ENCODE results near the gene CCNF. TPM values are rescaled to one million over a fixed set of nuclear protein-coding genes. Genes with fewer than 3 reads are reported as not detected.

Gene CCNF
- total RNA-seq, 1 donor from 2014 or later, result 48.9 TPM

- Mint-ChIP-seq H3K4me1 (ENCODE audit: low read depth) (no peaks in the 10 kb centered on the region), H3K27ac (no peak overlapping the region), H3K9me3 (no peaks in the 10 kb centered on the region), H3K36me3 (ENCODE audit: low read depth) (peaks cover 71% of the 10 kb centered on the region), H3K27me3 (ENCODE audit: low read depth) (no peaks in the 10 kb centered on the region), H3K4me3 (ENCODE audit: low read depth) (no peak overlapping the region)
- intact Hi-C loops (cut with micrococcal nuclease), result no loop called here
- no peak for DNase-seq (ENCODE audit: low spot score)
Measured at GRCh38 chr16:2451851-2452320, 22.6 kb downstream of the CCNF start.

DNA sequence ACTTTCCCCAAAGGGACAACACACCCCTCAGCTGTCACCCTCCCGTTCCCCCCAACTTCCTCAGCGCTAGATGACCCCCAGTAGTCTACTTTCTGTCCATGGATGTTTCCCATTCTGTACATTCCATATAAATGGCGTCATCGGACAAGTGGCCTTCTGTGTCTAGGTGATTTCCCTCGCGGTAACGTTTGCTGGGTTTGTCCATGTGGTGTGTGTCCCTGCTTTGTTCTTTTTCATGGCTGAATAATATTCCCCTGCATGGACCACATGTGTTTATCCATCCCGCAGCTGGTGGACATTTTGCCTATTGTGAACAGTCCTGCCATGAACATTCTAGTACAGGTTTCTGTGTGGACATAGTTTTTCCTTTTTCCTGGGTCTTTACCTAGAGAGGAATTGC lies 23.4 kb downstream of the CCNF start:
- H3K9me3 Mint-ChIP-seq, result no peaks in the 10 kb centered on the region
- H3K4me3 Mint-ChIP-seq (ENCODE audit: low read depth), result no peak overlapping the region
- no peaks in the 10 kb centered on the region for H3K27me3 Mint-ChIP-seq (ENCODE audit: low read depth)
- peaks cover 75% of the 10 kb centered on the region for H3K36me3 Mint-ChIP-seq (ENCODE audit: low read depth)
- H3K27ac Mint-ChIP-seq, result no peak overlapping the region
- intact Hi-C loops (cut with micrococcal nuclease), result no loop called here
- H3K4me1 Mint-ChIP-seq (ENCODE audit: low read depth), result no peaks in the 10 kb centered on the region
- DNase-seq (ENCODE audit: low spot score), result no peak

DNA sequence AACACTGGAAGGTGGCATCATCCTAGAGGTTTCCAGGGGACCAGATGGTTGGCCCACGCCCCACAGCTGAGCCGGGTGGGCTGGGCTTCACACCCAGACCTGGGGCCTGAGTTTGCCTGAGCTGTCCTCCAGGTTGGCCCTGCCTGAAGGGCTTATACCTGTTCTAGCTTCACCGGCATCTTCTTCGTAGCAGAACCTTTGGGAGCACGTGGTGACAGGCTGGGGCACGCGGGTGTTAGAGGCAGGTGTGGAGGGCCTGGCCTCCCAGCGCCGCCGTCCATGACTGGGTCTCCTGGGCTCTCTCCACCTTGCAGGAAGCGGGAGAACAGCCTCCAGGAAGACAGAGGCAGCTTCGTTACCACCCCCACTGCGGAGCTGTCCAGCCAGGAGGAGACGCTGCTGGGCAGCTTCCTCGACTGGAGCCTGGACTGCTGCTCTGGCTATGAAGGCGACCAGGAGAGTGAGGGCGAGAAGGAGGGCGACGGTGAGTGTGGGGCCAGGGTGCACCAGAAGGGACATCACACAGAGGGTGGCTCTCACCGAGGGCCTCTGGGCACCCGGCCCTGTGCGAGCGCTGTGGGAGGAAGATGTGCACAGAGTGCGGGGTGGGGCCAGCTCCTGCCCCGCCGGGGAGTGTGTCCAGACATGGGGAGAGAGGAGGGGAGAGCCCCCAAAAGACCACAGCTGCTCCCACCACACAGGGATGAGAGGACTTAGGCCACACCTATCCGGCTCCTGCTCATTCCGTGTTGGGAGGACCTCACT lies 26.0 kb downstream of the CCNF start:
- intact Hi-C loops (cut with micrococcal nuclease), result no loop called here
- H3K27me3 Mint-ChIP-seq (ENCODE audit: low read depth), result no peaks in the 10 kb centered on the region
- H3K9me3 Mint-ChIP-seq, result no peaks in the 10 kb centered on the region
- H3K4me3 Mint-ChIP-seq (ENCODE audit: low read depth), result no peak overlapping the region
- no peak for DNase-seq (ENCODE audit: low spot score)
- peaks cover 63% of the 10 kb centered on the region for H3K36me3 Mint-ChIP-seq (ENCODE audit: low read depth)
- peaks cover 5% of the 10 kb centered on the region for H3K4me1 Mint-ChIP-seq (ENCODE audit: low read depth)
- H3K27ac Mint-ChIP-seq, result no peak overlapping the region

- DNase-seq (ENCODE audit: low spot score), result no peak
- Mint-ChIP-seq H3K36me3 (ENCODE audit: low read depth) (peaks cover 55% of the 10 kb centered on the region), H3K4me3 (ENCODE audit: low read depth) (no peak overlapping the region), H3K9me3 (no peaks in the 10 kb centered on the region), H3K27ac (no peak overlapping the region), H3K4me1 (ENCODE audit: low read depth) (peaks cover 5% of the 10 kb centered on the region), H3K27me3 (ENCODE audit: low read depth) (no peaks in the 10 kb centered on the region)
- intact Hi-C loops (cut with micrococcal nuclease), result no loop called here
Measured at GRCh38 chr16:2456551-2457153, 27.4 kb downstream of the CCNF start.

GRCh38 chr16:2457267-2457666 lies 28.0 kb downstream of the CCNF start:
- intact Hi-C loops (cut with micrococcal nuclease), result no loop called here
- Mint-ChIP-seq H3K27me3 (ENCODE audit: low read depth) (no peaks in the 10 kb centered on the region), H3K9me3 (no peaks in the 10 kb centered on the region), H3K36me3 (ENCODE audit: low read depth) (peaks cover 50% of the 10 kb centered on the region), H3K4me1 (ENCODE audit: low read depth) (peaks cover 5% of the 10 kb centered on the region), H3K27ac (no peak overlapping the region), H3K4me3 (ENCODE audit: low read depth) (no peak overlapping the region)
- DNase-seq (ENCODE audit: low spot score), result no peak

- Mint-ChIP-seq H3K9me3 (no peaks in the 10 kb centered on the region), H3K27ac (no peak overlapping the region), H3K4me3 (ENCODE audit: low read depth) (no peak overlapping the region), H3K4me1 (ENCODE audit: low read depth) (peaks cover 5% of the 10 kb centered on the region), H3K27me3 (ENCODE audit: low read depth) (no peaks in the 10 kb centered on the region), H3K36me3 (ENCODE audit: low read depth) (peaks cover 44% of the 10 kb centered on the region)
- intact Hi-C loops (cut with micrococcal nuclease), result no loop called here
- DNase-seq (ENCODE audit: low spot score), result no peak
Measured at GRCh38 chr16:2457946-2458345, 28.7 kb downstream of the CCNF start.

GRCh38 chr16:2458887-2459646 lies 29.8 kb downstream of the CCNF start:
- intact Hi-C loops (cut with micrococcal nuclease), result no loop called here
- H3K4me3 Mint-ChIP-seq (ENCODE audit: low read depth), result peak overlapping the region; percentile 79
- H3K36me3 Mint-ChIP-seq (ENCODE audit: low read depth), result peaks cover 34% of the 10 kb centered on the region
- H3K9me3 Mint-ChIP-seq, result no peaks in the 10 kb centered on the region
- peaks cover 5% of the 10 kb centered on the region for H3K4me1 Mint-ChIP-seq (ENCODE audit: low read depth)
- peak overlapping the region; percentile 73 for H3K27ac Mint-ChIP-seq
- no peaks in the 10 kb centered on the region for H3K27me3 Mint-ChIP-seq (ENCODE audit: low read depth)
- no peak for DNase-seq (ENCODE audit: low spot score)

DNA sequence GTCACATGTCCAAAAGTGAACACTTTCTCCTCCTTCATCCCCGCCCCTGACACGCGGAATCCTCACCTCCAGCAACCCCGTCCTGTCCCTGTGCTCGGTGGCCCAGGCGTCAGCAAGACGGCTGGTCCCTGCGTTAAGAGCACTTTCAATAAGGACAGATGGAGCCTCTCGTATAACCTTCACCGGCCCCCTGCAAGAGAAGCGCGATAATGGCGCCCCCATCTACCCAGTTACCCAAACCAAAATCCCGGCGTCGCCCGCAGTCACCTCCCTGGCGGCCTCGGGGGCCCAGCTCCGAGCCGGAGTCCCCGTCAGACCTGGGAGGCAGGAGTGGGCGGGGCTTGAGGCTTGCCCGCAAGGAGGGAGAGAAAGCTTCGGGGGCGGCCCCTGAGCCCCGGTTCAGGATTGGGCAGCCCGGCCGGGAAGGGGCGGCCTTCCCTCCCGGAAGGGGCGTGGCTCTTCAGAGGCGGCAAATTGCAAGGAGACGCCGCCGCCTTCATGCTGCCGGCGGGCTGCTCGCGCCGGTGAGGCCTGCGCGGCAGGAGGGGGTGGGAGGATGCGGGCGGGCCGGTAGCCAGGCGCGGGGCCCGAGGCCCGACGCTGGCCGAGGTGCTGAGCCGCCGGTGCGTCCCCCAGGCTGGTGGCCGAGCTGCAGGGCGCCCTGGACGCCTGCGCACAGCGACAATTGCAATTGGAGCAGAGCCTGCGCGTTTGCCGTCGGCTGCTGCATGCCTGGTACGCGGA lies 30.6 kb downstream of the CCNF start, which contains the start of gene TEDC2:
Gene TEDC2, plus strand, starts transcription at position 463 of the 744 bp plus-strand sequence. Its CDS starts 36 bp downstream, at position 499.
- intact Hi-C loops (cut with micrococcal nuclease), result no loop called here
- Mint-ChIP-seq H3K9me3 (no peaks in the 10 kb centered on the region), H3K36me3 (ENCODE audit: low read depth) (peaks cover 33% of the 10 kb centered on the region), H3K4me3 (ENCODE audit: low read depth) (peak within 1 kb of the TSS; percentile 79), H3K27me3 (ENCODE audit: low read depth) (no peaks in the 10 kb centered on the region), H3K4me1 (ENCODE audit: low read depth) (peaks cover 5% of the 10 kb centered on the region), H3K27ac (peak within 1 kb of the TSS; percentile 73)
- DNase-seq (ENCODE audit: low spot score), result peak; percentile 96

GRCh38 chr16:2460391-2460713 lies 31.1 kb downstream of the CCNF start:
- Mint-ChIP-seq H3K27me3 (ENCODE audit: low read depth) (no peaks in the 10 kb centered on the region), H3K9me3 (no peaks in the 10 kb centered on the region), H3K27ac (no peak overlapping the region), H3K4me3 (ENCODE audit: low read depth) (peak overlapping the region; percentile 61), H3K4me1 (ENCODE audit: low read depth) (peaks cover 5% of the 10 kb centered on the region), H3K36me3 (ENCODE audit: low read depth) (peaks cover 28% of the 10 kb centered on the region)
- intact Hi-C loops (cut with micrococcal nuclease), result no loop called here
- DNase-seq (ENCODE audit: low spot score), result no peak

DNA sequence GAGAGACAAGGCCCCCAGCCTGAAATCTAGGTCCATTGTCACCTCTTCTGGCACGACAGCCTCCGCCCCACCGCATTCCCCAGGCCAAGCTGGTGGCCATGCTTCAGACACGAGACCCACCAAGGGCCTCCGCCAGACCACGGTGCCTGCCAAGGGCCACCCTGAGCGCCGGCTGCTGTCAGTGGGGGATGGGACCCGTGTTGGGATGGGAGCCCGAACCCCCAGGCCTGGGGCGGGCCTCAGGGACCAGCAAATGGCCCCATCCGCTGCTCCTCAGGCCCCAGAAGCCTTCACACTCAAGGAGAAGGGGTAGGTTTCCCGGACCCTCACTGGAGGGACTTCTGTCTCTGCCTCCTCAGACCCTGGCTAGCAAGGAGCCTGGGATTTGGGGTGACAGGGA lies 31.7 kb downstream of the CCNF start:
- Mint-ChIP-seq H3K9me3 (no peaks in the 10 kb centered on the region), H3K27ac (no peak overlapping the region), H3K27me3 (ENCODE audit: low read depth) (no peaks in the 10 kb centered on the region), H3K36me3 (ENCODE audit: low read depth) (peaks cover 22% of the 10 kb centered on the region), H3K4me1 (ENCODE audit: low read depth) (peaks cover 5% of the 10 kb centered on the region), H3K4me3 (ENCODE audit: low read depth) (peak overlapping the region; percentile 61)
- intact Hi-C loops (cut with micrococcal nuclease), result no loop called here
- no peak for DNase-seq (ENCODE audit: low spot score)

DNA sequence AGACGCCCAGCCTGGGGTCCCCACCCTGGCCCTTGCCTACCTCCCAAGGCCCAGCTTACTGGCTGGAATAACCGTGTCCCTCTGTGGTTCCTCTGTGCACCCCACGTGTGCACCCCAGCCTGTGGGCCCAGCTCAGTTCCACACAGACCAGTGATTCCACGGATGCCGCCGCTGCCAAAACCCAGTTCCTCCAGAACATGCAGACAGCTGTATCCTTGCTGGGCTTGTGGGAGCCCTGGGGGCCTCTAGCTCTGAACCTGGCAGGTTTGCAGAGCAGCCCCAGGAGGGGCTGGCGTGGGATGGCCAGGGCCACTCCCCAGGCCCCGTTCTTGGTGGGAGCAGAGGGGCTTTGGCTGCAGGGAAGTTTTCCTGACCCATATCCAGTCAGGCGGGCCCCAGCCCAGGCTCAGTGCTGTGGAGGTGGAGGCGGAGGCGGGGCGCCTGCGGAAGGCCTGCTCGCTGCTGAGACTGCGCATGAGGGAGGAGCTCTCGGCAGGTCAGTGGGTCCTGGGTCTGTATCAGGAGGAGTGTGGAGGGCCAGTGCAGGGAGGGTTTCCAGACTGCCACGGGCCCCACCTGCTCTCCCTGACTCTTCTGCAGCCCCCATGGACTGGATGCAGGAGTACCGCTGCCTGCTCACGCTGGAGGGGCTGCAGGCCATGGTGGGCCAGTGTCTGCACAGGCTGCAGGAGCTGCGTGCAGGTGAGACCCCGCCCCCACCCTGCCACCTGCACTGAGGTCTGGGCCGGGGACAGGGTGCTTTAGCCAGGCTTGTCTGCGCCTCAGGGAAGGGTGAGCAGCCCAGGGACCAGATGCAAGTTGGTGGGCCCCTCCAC lies 33.0 kb downstream of the CCNF start:
- no peak overlapping the region for H3K4me3 Mint-ChIP-seq (ENCODE audit: low read depth)
- no peaks in the 10 kb centered on the region for H3K9me3 Mint-ChIP-seq

DNA sequence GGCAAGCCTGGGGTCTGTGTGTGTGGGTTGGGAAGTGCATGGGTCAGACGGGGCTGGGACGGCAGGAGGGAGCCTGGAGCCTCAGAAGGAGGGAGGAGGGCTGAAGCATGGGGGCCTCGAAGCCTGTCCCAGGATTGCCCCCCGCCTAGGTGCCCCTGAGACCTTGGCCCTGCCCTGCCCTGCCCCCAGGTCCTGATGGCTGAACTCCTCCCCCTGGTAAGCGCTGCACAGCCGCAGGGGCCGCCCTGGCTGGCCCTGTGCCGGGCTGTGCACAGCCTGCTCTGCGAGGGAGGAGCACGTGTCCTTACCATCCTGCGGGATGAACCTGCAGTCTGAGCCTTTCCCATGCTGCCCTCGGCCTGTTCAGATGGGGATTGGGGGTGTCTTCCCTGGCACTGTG lies 35.1 kb downstream of the CCNF start:
- Mint-ChIP-seq H3K27me3 (ENCODE audit: low read depth) (peaks cover 7% of the 10 kb centered on the region), H3K27ac (no peak overlapping the region), H3K4me3 (ENCODE audit: low read depth) (no peak overlapping the region), H3K4me1 (ENCODE audit: low read depth) (peaks cover 8% of the 10 kb centered on the region), H3K9me3 (no peaks in the 10 kb centered on the region), H3K36me3 (ENCODE audit: low read depth) (peaks cover 4% of the 10 kb centered on the region)
- intact Hi-C loops (cut with micrococcal nuclease), result no loop called here
- DNase-seq (ENCODE audit: low spot score), result no peak

More for the DNA sequence above, 33.0 kb downstream of the CCNF start:
- Mint-ChIP-seq H3K27me3 (ENCODE audit: low read depth) (peaks cover under 1% of the 10 kb centered on the region), H3K27ac (no peak overlapping the region), H3K4me1 (ENCODE audit: low read depth) (peaks cover 5% of the 10 kb centered on the region), H3K36me3 (ENCODE audit: low read depth) (peaks cover 10% of the 10 kb centered on the region)
- DNase-seq (ENCODE audit: low spot score), result no peak
- intact Hi-C loops (cut with micrococcal nuclease), result no loop called here

Data from activated T-helper 2 cell treated with anti-CD3 and anti-CD28 coated beads, Interferon-gamma antibody, Interleukin-2, Interleukin-4, amounts not matched to agents 10 μg/mL and 5 μg/mL and 100 μg/mL, durations not matched to agents 14 hours and 24 hours and 36 hours (primary cell).